ENCODE data around the gene ZBED1. TPM values are rescaled to one million over a fixed set of nuclear protein-coding genes. Genes with fewer than 3 reads are reported as not detected.
"Not testable (repeated sequence)": the region's sequence is repeated elsewhere in the genome, so short reads cannot be mapped to it uniquely, and the experiment has no call there.

Gene ZBED1
- total RNA-seq, 4 donors from 2014 or later: 42.4 to 76.4 (median 56.5) TPM

- 79 to 89% methylated on average over 9 of the region's 9 CpGs for WGBS, 2 donors
- peak in 1 of 2 donors; percentile 45 for DNase-seq (ENCODE audit: low spot score in 2 of 2)
- intact Hi-C loops (cut with DNase I; ENCODE audit: low total_unique reads): no loop called here
- TF ChIP-seq CTCF (IDR thresholded peaks at IDR 0.05) (no peak), POLR2A (IDR thresholded peaks at IDR 0.05) (no peak)
- no peak overlapping the region for H3K4me3 ChIP-seq (ENCODE audit: low read depth, poor library complexity, severe bottlenecking)
Measured at GRCh38 chrX:2508648-2509335, 8.0 kb upstream of the ZBED1 start.

DNA sequence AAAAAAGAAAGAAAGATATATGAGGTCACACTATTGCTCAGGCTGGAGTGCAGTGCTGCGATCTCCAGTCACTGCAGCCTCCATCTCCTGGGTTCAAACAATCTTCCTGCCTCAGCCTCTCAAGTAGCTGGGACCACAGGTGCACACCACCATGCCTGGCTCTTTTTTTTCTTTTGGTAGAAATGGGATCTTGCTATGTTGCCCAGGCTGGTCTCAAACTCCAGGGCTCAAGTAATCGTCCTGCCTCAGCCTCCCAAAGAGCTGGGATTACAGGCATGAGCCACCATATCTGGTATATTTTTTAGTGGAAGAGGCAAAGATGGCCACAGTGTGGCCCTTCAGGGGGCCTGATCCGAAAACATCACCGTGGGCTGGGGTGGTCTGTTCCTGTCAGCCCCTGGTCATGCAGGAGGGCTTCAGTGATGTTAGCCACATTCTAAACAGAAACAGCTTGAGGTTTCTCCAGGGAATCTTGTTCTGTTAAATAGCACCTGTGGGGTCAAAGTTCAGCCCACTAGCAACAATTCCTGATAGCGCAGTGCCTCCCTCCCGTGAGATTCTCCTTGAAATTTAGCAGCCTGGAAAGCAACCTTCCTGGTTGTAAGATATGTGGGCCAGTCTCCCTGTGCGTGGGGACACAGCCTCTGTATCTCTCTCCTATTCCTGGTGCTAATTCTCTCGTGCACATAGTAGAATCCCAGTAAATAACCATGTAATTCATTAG lies 7.3 kb upstream of the ZBED1 start:
- intact Hi-C loops (cut with DNase I; ENCODE audit: low total_unique reads): no loop called here
- DNase-seq (ENCODE audit: low spot score in 2 of 2): peak in 1 of 2 donors; percentile 62
- 75 to 79% methylated on average over 8 of the region's 8 CpGs for WGBS, 2 donors
- no peak overlapping the region for H3K4me3 ChIP-seq (ENCODE audit: low read depth, poor library complexity, severe bottlenecking)
- no peak for TF ChIP-seq CTCF (IDR thresholded peaks at IDR 0.05)
- TF ChIP-seq POLR2A (IDR thresholded peaks at IDR 0.05): no peak

DNA sequence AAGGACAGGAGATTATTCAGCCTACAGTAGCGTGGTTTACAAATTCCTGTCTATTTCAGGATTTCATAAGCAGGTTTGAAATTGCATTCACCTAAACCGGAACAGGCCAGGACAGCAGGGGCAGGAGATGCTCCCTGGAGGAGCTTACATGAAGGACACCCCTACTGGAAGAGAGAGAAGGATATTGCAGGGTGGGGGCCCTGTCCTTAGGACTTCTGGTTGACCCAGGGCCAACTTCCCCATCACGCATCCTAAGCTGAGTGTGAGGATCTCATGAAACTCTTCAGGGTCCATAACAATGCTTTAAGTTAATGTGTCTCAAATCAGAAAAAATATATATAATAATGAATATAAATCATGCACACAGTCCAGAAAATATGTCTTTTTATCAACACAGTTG lies 6.4 kb upstream of the ZBED1 start:
- WGBS, 2 donors: 92 to 100% methylated on average over 3 of the region's 3 CpGs
- TF ChIP-seq CTCF (IDR thresholded peaks at IDR 0.05) (no peak), POLR2A (IDR thresholded peaks at IDR 0.05) (no peak)
- intact Hi-C loops (cut with DNase I; ENCODE audit: low total_unique reads): no loop called here
- DNase-seq (ENCODE audit: low spot score in 2 of 2): peak in 1 of 2 donors; percentile 39
- no peak overlapping the region for H3K4me3 ChIP-seq (ENCODE audit: low read depth, poor library complexity, severe bottlenecking)

DNA sequence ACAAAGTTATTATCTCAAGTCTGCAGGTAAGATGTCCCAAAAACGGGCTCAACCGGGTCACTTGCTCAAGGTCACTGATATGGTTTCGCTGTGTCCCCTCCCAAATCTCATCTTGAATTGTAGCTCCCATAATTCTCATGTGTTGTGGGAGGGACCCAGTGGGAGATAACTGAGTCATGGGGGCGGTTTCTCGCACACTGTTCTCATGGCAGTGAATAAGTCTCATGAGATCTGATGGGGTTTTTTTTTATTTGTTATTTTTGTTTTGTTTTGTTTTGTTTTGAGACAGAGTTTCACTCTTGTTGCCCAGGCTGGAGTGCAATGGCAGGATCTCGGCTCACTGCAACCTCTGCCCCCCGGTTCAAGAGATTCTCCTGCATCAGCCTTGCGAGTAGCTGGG lies 4.6 kb upstream of the ZBED1 start:
- intact Hi-C loops (cut with DNase I; ENCODE audit: low total_unique reads); DNase-seq (ENCODE audit: low spot score in 2 of 2); H3K4me3 ChIP-seq (ENCODE audit: low read depth, poor library complexity, severe bottlenecking): not testable (repeated sequence)
- WGBS, 2 donors: 91 to 96% methylated on average over 8 of the region's 8 CpGs

DNA sequence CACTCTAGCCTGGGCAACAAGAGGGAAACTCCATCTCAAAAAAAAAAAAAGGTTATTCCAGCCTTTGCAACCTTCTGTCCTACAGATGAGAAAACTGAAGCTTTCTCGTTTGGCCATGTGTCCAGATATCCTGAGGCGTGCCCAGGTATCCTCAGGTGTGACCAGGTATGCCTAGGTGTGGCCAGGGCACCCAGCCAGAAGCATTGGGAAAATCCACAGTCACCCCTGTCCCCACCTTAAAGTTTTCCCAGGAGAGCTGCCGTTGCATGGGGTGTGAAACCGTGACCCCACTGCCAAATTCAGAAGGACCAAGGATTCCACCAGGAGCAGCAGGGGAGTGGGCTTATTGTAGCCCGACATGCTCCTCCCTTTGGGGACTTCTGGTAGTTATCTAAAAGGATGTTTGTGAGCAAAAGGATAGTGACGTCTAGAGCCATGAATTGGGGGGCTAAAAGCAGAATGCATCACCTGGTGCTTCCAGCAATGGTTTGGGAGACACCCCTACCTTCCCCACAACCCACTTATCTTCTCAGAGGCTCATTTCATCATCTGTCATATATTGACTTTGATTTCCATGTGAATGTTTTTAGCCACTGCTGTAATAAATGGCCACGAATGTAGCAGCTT lies 4.0 kb upstream of the ZBED1 start:
- intact Hi-C loops (cut with DNase I; ENCODE audit: low total_unique reads): no loop called here
- WGBS, 2 donors: 56 to 74% methylated on average over 7 of the region's 7 CpGs

More for the DNA sequence above, 4.0 kb upstream of the ZBED1 start:
- TF ChIP-seq POLR2A (IDR thresholded peaks at IDR 0.05): no peak
- TF ChIP-seq CTCF (IDR thresholded peaks at IDR 0.05): no peak
- peak in 1 of 2 donors; percentile 67 for DNase-seq (ENCODE audit: low spot score in 2 of 2)
- no peak overlapping the region for H3K4me3 ChIP-seq (ENCODE audit: low read depth, poor library complexity, severe bottlenecking)

Data from lower leg skin (tissue), 4 donors.